Hypothalamus (tissue), 51 donors: ENCODE data around the gene ALDH16A1.
"Not testable (repeated sequence)": the region's sequence is repeated elsewhere in the genome, so short reads cannot be mapped to it uniquely, and the experiment has no call there.

ENCODE experiments used
- DNase-seq, 51 donors: peaks; one replicate each; lab custom pipeline; 2025; lab: John Stamatoyannopoulos, UW

The ALDH16A1 gene

GRCh38 chr19:49438261-49438660, 14.8 kb upstream of the ALDH16A1 start:
- peak in 1 of 51 donors; percentile 41 for DNase-seq

DNA sequence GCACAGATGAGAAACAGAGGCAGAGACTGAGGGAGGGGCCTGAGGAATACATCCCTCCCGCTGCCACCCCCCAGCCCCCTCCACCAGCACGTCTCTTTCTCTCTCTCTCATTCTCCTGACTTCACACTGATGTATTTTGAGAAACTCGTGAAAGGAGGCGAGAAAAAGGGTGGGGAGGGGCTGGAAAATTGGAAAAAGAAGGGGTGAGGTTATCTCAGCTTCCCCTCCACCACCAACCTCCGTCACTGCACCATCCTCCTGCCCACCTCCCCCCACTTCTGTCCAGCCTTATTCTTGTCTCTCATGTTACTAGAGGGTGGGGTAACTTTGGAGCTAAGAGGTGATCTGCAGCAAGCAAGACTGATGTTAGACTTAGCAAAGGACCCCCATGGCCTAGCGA, 13.2 kb upstream of the ALDH16A1 start:
- DNase-seq: peak in 1 of 51 donors; percentile 32

GRCh38 chr19:49440439-49441209, 12.4 kb upstream of the ALDH16A1 start:
- no peak for DNase-seq

DNA sequence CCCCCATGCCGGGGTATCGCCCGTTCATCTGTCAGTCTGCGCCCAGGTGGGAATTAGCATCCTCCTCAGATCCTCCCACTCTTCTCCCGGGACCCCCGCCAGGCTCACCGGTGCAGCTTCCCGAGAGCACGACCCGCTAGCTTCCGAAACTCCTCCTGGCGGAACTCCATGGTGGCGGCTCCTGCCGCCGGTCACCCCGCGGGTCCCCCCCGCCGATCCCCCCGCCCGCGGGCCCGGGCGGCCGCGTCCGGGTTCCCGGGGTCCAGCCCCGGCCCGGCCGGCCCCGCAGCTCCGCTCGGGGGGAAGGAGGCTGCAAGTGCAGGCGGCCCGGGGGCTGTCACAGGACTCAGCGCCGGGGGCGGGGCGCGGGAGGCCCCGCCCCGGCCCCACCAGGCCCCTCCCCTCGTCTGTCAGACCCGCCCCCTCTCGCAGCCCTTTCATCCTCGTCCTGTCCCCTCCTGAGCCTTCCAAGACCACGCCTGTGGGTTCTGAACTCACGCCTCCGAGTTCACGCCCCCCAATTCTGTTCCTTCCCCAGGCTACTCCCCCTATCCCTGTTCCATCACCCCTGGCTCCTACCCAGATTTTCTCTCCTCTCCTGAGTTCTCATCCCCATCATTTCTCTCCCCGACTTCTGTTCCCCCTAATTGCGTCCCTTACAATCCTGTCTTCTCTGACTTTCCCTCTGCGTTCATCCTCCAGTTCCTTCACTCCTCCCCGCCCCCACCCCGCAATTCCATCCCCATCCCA, 11.6 kb upstream of the ALDH16A1 start, which contains the start of gene SLC17A7:
TSS of gene SLC17A7 (minus strand) at position 318 of the 750 bp plus-strand sequence. CDS start at position 170, 148 bp downstream.
- DNase-seq: peak in 1 of 51 donors; percentile 16

GRCh38 chr19:49441960-49442350, 11.1 kb upstream of the ALDH16A1 start:
- DNase-seq: no peak

DNA sequence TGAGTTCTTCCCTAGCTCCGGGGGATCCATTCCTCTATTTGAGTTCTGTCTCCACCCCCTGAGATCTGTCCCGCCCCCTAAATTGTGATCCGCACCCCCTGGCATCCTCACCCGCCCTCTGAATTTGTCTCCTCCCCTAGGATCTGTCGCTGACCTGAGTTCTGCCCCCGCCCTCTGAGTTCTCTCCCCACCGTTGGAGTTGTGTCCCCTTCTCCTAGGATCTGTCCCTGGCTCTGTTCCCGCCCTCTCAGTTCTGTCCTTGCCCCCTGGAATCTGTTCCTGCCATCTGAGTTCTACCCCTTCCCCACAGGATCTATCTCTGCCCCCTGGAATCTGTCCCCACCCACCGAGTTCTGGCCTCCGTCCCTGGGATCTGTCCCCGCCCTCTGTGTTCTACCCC, 10.7 kb upstream of the ALDH16A1 start:
- DNase-seq: no peak

DNA sequence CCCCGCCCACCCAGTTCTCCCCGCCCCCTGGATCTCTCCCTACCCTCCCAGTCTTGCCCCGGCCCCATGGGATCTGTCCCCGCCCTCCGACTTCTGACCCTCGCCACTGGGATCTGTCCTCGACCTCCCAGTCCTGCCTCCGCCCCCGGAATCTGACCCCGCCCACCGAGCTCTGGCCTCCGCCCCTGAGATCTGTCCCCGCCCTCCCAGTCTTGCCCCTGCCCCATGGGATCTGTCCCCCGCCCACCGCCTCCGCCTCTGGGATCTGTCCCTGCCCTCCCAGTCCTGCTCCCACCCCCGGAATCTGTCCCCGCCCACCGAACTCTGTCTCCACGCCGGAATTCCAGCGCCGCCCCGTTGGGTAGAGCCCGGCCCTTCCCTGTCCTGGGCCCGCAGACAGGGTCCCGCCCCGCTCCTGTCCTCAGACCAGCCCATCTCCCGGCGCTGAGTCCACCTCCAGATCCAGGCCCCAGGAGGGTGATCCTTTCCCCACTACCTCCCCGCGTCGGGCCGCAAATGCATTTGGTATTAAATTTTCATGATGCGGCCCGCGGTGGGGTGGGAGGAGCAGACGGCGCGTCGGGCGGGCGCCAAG, 10.2 kb upstream of the ALDH16A1 start:
- DNase-seq: peak in 16 of 51 donors; percentile 5 to 56 (median 30)

- DNase-seq: peak; percentile 49 to 99 (median 88)
Measured at GRCh38 chr19:49443366-49444099, 9.5 kb upstream of the ALDH16A1 start.

GRCh38 chr19:49444100-49444700, 8.8 kb upstream of the ALDH16A1 start:
- DNase-seq: not testable (repeated sequence)

DNA sequence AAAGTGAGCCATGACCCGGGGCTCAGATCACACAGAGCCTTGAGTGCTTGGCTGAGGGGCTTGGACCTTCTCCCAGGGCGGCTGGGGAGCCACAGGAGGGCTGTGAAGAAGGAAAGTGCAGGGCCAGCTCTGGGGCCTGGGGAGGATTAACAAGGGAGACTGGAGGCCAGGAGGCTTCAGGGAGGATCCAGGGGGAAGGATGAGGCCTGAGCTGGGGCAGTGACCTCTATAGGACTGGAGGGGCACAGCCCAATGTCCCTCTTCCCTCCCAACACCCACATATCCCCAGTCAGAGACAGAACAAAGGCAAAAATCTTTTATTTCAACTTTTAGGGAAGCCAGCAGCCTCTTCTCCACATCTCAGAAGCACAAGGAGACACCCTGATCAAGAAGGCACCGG, 7.0 kb upstream of the ALDH16A1 start:
- DNase-seq: no peak

- DNase-seq: peak in 4 of 51 donors; percentile 2 to 12 (median 6)
Measured at GRCh38 chr19:49447485-49448431, 5.3 kb upstream of the ALDH16A1 start.

DNA sequence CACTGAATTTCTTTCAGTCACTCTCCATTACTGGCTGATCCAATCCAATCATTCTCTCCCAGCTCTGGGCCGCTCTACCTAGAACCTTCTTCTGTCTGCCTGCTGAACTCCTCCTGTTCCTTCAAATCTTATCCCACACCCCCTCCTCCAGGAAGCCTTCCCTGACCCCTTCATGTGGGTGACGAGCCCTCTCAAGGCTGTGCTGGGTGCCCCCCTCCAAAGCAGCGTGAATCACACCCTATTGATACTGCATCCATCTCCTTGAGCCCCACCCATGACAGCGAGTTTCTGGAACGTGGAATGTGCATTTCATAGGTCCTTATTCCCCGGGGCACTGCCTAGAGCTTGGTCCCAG, 4.6 kb upstream of the ALDH16A1 start:
- no peak for DNase-seq

GRCh38 chr19:49450405-49450804, 2.6 kb upstream of the ALDH16A1 start:
- DNase-seq: no peak

- DNase-seq: peak; percentile 23 to 98 (median 91)
Measured at GRCh38 chr19:49451430-49452181, 1.4 kb upstream of the ALDH16A1 start, which contains the start of gene PIH1D1. PIH1D1 (minus strand) TSS chr19:49451814; CDS start chr19:49451574, 240 bp downstream.

- no peak for DNase-seq
Measured at GRCh38 chr19:49453757-49454240, 774 bp downstream of the ALDH16A1 start.

DNA sequence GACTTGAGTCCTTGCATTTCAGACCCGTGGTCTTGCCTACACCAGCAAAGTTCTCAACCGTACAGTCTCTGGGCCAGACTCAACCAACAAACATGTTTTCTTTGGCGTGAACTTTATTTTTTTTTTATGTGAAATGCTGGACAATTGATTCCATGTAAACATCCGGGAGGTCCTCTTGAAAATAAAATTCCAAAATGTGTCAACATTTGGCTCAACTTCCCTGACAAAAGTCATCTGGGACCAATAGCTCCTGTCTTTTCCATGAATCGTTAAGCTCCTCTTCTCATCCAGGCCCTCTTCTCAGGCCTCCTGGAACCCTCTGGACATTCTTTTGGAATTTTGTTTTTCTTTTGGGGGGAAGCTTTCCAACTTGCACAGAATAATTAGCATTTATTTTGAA, 2.7 kb downstream of the ALDH16A1 start:
- DNase-seq: no peak

GRCh38 chr19:49456326-49456725, 3.3 kb downstream of the ALDH16A1 start:
- DNase-seq: no peak

DNA sequence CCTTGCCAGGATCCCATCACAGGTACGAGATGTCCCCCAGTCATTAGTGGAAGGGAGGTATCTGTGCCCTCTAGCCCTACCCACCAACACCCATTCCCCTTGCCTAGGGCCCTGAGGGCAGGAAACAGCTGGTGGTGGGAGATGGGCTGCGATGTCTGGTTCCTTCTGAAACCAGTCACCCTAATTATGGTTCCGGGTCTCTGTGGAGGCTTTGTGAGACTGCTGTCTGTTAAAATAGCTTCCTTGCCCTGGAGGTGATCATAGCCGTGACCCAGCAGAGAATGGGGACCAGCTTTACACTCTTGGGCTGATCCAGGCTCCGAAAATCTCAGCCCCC, 5.5 kb downstream of the ALDH16A1 start:
- DNase-seq: no peak
